Astrocyte (in vitro differentiated cells and primary cell): ENCODE data around the gene UMOD. TPM values are rescaled to one million over a fixed set of nuclear protein-coding genes. Genes with fewer than 3 reads are reported as not detected.
A peak's percentile ranks its signal among the peaks of the same experiment; 100 is the strongest.

Experiments used
- DNase-seq: peaks from one replicate; pipeline ENCODE4 v3.0.0-alpha.2; 2010; ENCODE audit warnings: low read depth
- FAIRE-seq: peaks from 2 replicates; lab custom pipeline; 2011; peaks lifted over from hg19 to GRCh38; lab: Jason Lieb, UNC
- H2AFZ ChIP-seq: 2 replicates; pipeline ENCODE4 v1.6.0; 2012; ENCODE audit warnings: low read depth, low read length, inconsistent platforms
- H3K27ac ChIP-seq: 2 replicates; pipeline ENCODE4 v1.5.1; 2011; ENCODE audit warnings: low read depth, low read length, inconsistent platforms
- H3K27me3 ChIP-seq: 2 replicates; pipeline ENCODE4 v1.6.0; 2011; ENCODE audit warnings: low read length, inconsistent platforms; ENCODE audit not compliant: insufficient read depth
- H3K36me3 ChIP-seq: 2 replicates; pipeline ENCODE4 v1.5.1; 2011; ENCODE audit warnings: low read length, inconsistent platforms; ENCODE audit not compliant: insufficient read depth
- H3K4me1 ChIP-seq: 2 replicates; pipeline ENCODE4 v1.5.1; 2011; ENCODE audit warnings: low read length, inconsistent platforms; ENCODE audit not compliant: insufficient read depth
- H3K4me2 ChIP-seq: 2 replicates; pipeline ENCODE4 v1.6.0; 2012; ENCODE audit warnings: low read length, inconsistent platforms
- H3K4me3 ChIP-seq: 2 replicates; pipeline ENCODE4 v1.5.1; 2011; ENCODE audit warnings: low read depth, mild to moderate bottlenecking, low read length, inconsistent platforms; ENCODE audit not compliant: insufficient read depth
- H3K79me2 ChIP-seq: 2 replicates; pipeline ENCODE4 v1.6.0; 2012; ENCODE audit warnings: mild to moderate bottlenecking, low read length, inconsistent platforms; ENCODE audit not compliant: insufficient read depth
- H3K9ac ChIP-seq: 2 replicates; pipeline ENCODE4 v1.6.0; 2012; ENCODE audit warnings: mild to moderate bottlenecking, low read length, inconsistent platforms
- H3K9me3 ChIP-seq: 2 replicates; pipeline ENCODE4 v1.5.1; 2012; ENCODE audit warnings: low read depth, mild to moderate bottlenecking, low read length, inconsistent platforms; ENCODE audit not compliant: insufficient read depth
- H4K20me1 ChIP-seq: 2 replicates; pipeline ENCODE4 v1.6.0; 2012; ENCODE audit warnings: low read length, inconsistent platforms; ENCODE audit not compliant: insufficient read depth
- H3K27ac Mint-ChIP-seq: one replicate; pipeline ENCODE4 v1.8.0; 2021; ENCODE audit warnings: mild to moderate bottlenecking, mixed read lengths; ENCODE audit not compliant: unreplicated experiment
- H3K27me3 Mint-ChIP-seq: one replicate; pipeline ENCODE4 v1.8.0; 2021; ENCODE audit warnings: low read depth, mixed read lengths; ENCODE audit not compliant: unreplicated experiment
- H3K36me3 Mint-ChIP-seq: one replicate; pipeline ENCODE4 v1.8.0; 2021; ENCODE audit warnings: low read depth, mixed read lengths; ENCODE audit not compliant: unreplicated experiment
- H3K4me1 Mint-ChIP-seq: one replicate; pipeline ENCODE4 v1.8.0; 2021; ENCODE audit warnings: low read depth, mixed read lengths; ENCODE audit not compliant: unreplicated experiment
- H3K4me3 Mint-ChIP-seq: one replicate; pipeline ENCODE4 v1.8.0; 2021; ENCODE audit warnings: mild to moderate bottlenecking, moderate library complexity, mixed read lengths; ENCODE audit not compliant: unreplicated experiment
- H3K9me3 Mint-ChIP-seq: one replicate; pipeline ENCODE4 v1.8.0; 2021; ENCODE audit warnings: mild to moderate bottlenecking, mixed read lengths; ENCODE audit not compliant: unreplicated experiment
- EZH2 ChIP-seq: IDR thresholded peaks from 2 replicates; pipeline ENCODE4 v1.6.1; 2012; ENCODE audit warnings: mild to moderate bottlenecking, low read length, inconsistent platforms; ENCODE audit not compliant: insufficient read depth
- total RNA-seq: library from RNA; stranded (reverse); gene quantifications from 2 replicates; pipeline ENCODE4 v1.2.1, GENCODE V29; 2021
- TF ChIP-seq, protein P1 (sequence below): IDR thresholded peaks from 2 replicates; pipeline ENCODE4 v1.5.1; 2011; ENCODE audit warnings: low read depth, mild to moderate bottlenecking, inconsistent platforms, low read length, moderate library complexity; ENCODE audit not compliant: insufficient read depth

UMOD gene
- total RNA-seq, 1 donor from 2014 or later: not detected

DNA sequence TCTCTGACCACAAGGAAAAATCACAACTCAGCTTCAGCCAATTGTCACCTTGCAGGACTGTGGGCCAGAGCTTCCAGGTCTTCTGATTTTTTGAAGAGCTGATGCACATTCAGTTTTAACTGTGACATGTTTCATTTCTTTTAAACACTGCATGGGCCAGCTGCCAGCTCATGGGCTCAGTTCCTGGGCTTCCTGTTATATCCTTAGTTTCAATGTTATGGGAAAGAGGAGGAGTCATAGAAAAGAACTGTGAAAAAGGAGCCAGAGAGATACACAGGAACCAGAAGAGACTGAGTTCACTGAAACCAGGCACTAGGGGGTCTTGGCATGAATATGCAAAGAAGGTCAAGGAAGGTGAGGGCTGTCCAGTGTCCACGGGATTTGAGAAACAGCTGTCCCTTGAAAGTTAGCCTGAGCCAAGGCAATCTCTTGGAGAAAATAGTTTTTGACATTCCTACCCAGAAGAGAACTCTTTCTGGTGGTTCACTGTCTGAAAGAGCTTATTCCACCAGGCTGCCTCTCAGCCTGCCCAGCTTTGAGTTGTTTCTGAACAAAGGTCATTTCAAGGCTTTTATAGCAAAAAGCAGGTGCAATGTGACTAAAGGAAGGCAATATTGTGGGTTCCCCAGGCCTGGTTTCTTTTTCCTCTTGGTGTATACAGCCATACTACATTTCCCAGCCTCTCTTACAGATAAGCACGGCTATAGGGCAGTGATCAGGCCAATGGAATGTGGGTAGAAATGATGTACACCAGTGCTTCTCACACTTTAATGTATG lies 41.5 kb upstream of the UMOD start:
- Histone ChIP-seq H3K27ac (no peak overlapping the region), H4K20me1 (no peaks in the 10 kb centered on the region), H3K9me3 (no peaks in the 10 kb centered on the region), H3K27me3 (no peaks in the 10 kb centered on the region), H3K9ac (no peak overlapping the region), H2AFZ (no peak overlapping the region), H3K4me2 (no peak overlapping the region), H3K36me3 (no peaks in the 10 kb centered on the region), H3K79me2 (no peaks in the 10 kb centered on the region), H3K4me1 (no peaks in the 10 kb centered on the region), H3K4me3 (no peak overlapping the region)
- Mint-ChIP-seq H3K27me3 (peaks cover 10% of the 10 kb centered on the region), H3K4me3 (no peak overlapping the region), H3K36me3 (no peaks in the 10 kb centered on the region), H3K9me3 (no peaks in the 10 kb centered on the region), H3K4me1 (peaks cover 6% of the 10 kb centered on the region), H3K27ac (peak overlapping the region; percentile 13)
- no peak for FAIRE-seq
- DNase-seq: no peak
- no peak for TF ChIP-seq EZH2
- TF ChIP-seq, protein P1, sequence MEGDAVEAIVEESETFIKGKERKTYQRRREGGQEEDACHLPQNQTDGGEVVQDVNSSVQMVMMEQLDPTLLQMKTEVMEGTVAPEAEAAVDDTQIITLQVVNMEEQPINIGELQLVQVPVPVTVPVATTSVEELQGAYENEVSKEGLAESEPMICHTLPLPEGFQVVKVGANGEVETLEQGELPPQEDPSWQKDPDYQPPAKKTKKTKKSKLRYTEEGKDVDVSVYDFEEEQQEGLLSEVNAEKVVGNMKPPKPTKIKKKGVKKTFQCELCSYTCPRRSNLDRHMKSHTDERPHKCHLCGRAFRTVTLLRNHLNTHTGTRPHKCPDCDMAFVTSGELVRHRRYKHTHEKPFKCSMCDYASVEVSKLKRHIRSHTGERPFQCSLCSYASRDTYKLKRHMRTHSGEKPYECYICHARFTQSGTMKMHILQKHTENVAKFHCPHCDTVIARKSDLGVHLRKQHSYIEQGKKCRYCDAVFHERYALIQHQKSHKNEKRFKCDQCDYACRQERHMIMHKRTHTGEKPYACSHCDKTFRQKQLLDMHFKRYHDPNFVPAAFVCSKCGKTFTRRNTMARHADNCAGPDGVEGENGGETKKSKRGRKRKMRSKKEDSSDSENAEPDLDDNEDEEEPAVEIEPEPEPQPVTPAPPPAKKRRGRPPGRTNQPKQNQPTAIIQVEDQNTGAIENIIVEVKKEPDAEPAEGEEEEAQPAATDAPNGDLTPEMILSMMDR: no peak

DNA sequence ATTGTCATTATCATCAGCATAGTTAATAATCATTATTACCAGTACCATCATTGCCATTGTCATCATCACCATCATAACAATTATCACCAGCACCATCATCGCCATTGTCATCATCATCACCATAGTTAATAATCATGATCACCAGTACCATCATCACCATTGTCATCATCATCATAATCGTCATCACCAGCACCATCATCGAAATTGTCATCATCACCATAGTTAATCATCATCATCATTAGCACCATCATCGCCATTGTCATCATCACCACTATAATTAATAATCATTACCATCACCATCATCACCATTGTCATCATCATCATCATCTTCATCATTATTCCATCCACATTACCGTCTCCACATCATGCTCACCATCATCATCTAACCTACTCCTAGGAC lies 38.5 kb upstream of the UMOD start:
- DNase-seq: no peak
- no peaks in the 10 kb centered on the region for H3K9me3 ChIP-seq
- Mint-ChIP-seq H3K9me3 (no peaks in the 10 kb centered on the region), H3K4me3 (no peak overlapping the region), H3K4me1 (peaks cover 6% of the 10 kb centered on the region), H3K27ac (no peak overlapping the region), H3K27me3 (peaks cover 18% of the 10 kb centered on the region), H3K36me3 (no peaks in the 10 kb centered on the region)
- TF ChIP-seq, protein P1: no peak
- no peak overlapping the region for H3K4me2 ChIP-seq
- no peaks in the 10 kb centered on the region for H3K79me2 ChIP-seq
- H3K9ac ChIP-seq: no peak overlapping the region
- no peaks in the 10 kb centered on the region for H4K20me1 ChIP-seq
- H3K27me3 ChIP-seq: no peaks in the 10 kb centered on the region
- H3K4me1 ChIP-seq: no peaks in the 10 kb centered on the region
- no peak for FAIRE-seq
- H2AFZ ChIP-seq: no peak overlapping the region
- no peaks in the 10 kb centered on the region for H3K36me3 ChIP-seq
- no peak overlapping the region for H3K4me3 ChIP-seq
- no peak overlapping the region for H3K27ac ChIP-seq

DNA sequence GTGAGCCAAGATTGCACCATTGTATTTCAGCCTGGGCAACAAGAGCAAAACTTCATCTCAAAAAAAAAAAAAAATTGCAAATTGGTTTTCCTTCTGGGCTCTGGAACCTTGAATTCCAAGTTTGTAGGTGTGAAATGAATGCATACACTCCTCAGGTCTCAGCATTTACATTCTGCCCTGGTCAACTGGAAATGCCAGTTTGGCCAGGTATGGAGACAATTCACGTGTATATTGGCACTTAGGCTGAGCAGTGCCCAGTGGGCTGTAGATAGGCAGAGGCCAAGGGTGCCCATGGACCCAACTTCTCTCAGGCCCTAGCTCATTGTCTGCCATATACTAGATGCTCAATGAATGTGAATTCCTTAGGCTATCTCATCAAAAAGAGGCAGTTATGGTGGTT lies 36.3 kb upstream of the UMOD start:
- no peak overlapping the region for H2AFZ ChIP-seq
- H3K27me3 ChIP-seq: no peaks in the 10 kb centered on the region
- no peaks in the 10 kb centered on the region for H3K9me3 ChIP-seq
- no peaks in the 10 kb centered on the region for H3K4me1 ChIP-seq
- H3K4me3 ChIP-seq: no peak overlapping the region
- H4K20me1 ChIP-seq: no peaks in the 10 kb centered on the region
- FAIRE-seq: no peak
- Mint-ChIP-seq H3K27ac (no peak overlapping the region), H3K36me3 (no peaks in the 10 kb centered on the region), H3K4me3 (no peak overlapping the region), H3K27me3 (peaks cover 27% of the 10 kb centered on the region), H3K4me1 (peaks cover 4% of the 10 kb centered on the region), H3K9me3 (no peaks in the 10 kb centered on the region)
- H3K36me3 ChIP-seq: no peaks in the 10 kb centered on the region
- H3K9ac ChIP-seq: no peak overlapping the region
- H3K27ac ChIP-seq: no peak overlapping the region
- no peak for TF ChIP-seq EZH2
- TF ChIP-seq, protein P1: no peak
- DNase-seq: no peak
- H3K4me2 ChIP-seq: no peak overlapping the region
- no peaks in the 10 kb centered on the region for H3K79me2 ChIP-seq
